ENCODE results near the gene TLX3. TPM values are rescaled to one million over a fixed set of nuclear protein-coding genes. Genes with fewer than 3 reads are reported as not detected.

TLX3 gene
- not detected for total RNA-seq

- H3K27ac ChIP-seq = no peak within 1 kb of the TSS
- TF ChIP-seq POLR2A (IDR thresholded peaks at IDR 0.05) (no peak), CTCF (IDR thresholded peaks at IDR 0.05) (no peak)
- DNase-seq (no peak), ATAC-seq (no peak)
- H3K4me1 ChIP-seq = peaks cover 43% of the 10 kb centered on the region
- WGBS, 2 donors = 5 to 11% methylated on average over 32 to 66 of the region's 73 CpGs
- H3K4me3 ChIP-seq = no peak within 1 kb of the TSS
- intact Hi-C loops (cut with DNase I) = no loop called here
- H3K36me3 ChIP-seq (replicated peaks in 1 of 2; ENCODE audit: insufficient read depth in 1 of 2, low read depth in 2 of 2) = no peaks in the 10 kb centered on the region
- H3K27me3 ChIP-seq = peaks cover 5 to 65% of the 10 kb centered on the region in 2 donors
- H3K9me3 ChIP-seq = no peaks in the 10 kb centered on the region
These were observed at the start of gene TLX3 for GRCh38 chr5:171308453-171309275. Gene TLX3 (plus strand): TSS chr5:171309248. CDS start chr5:171309366, 118 bp downstream.

GRCh38 chr5:171261361-171261760 is 47.7 kb upstream of the TLX3 start:
- Histone ChIP-seq H3K4me1 (no peaks in the 10 kb centered on the region), H3K27ac (no peak overlapping the region), H3K4me3 (no peak overlapping the region), H3K27me3 (no peaks in the 10 kb centered on the region), H3K9me3 (no peaks in the 10 kb centered on the region), H3K36me3 (replicated peaks in 1 of 2; ENCODE audit: insufficient read depth in 1 of 2, low read depth in 2 of 2) (no peaks in the 10 kb centered on the region)
- 70 to 85% methylated on average over 1 of the region's 1 CpG for WGBS, 2 donors
- intact Hi-C loops (cut with DNase I) = no loop called here
- TF ChIP-seq CTCF (IDR thresholded peaks at IDR 0.05) (no peak), POLR2A (IDR thresholded peaks at IDR 0.05) (no peak)
- no peak for DNase-seq
- no peak for ATAC-seq

GRCh38 chr5:171261904-171262303 is 47.1 kb upstream of the TLX3 start:
- Histone ChIP-seq H3K27ac (no peak overlapping the region), H3K27me3 (no peaks in the 10 kb centered on the region), H3K36me3 (replicated peaks in 1 of 2; ENCODE audit: insufficient read depth in 1 of 2, low read depth in 2 of 2) (no peaks in the 10 kb centered on the region), H3K9me3 (no peaks in the 10 kb centered on the region), H3K4me1 (no peaks in the 10 kb centered on the region), H3K4me3 (no peak overlapping the region)
- 82 to 84% methylated on average over 4 of the region's 4 CpGs for WGBS, 2 donors
- no peak for DNase-seq
- no peak for TF ChIP-seq POLR2A (IDR thresholded peaks at IDR 0.05)
- intact Hi-C loops (cut with DNase I) = no loop called here
- ATAC-seq = no peak

GRCh38 chr5:171263181-171263580 is 45.9 kb upstream of the TLX3 start:
- no peak for TF ChIP-seq CTCF (IDR thresholded peaks at IDR 0.05)
- Histone ChIP-seq H3K36me3 (replicated peaks in 1 of 2; ENCODE audit: insufficient read depth in 1 of 2, low read depth in 2 of 2) (no peaks in the 10 kb centered on the region), H3K27me3 (no peaks in the 10 kb centered on the region), H3K9me3 (no peaks in the 10 kb centered on the region), H3K27ac (no peak overlapping the region), H3K4me3 (no peak overlapping the region), H3K4me1 (no peaks in the 10 kb centered on the region)
- DNase-seq (no peak), ATAC-seq (no peak)
- intact Hi-C loops (cut with DNase I) = no loop called here

GRCh38 chr5:171264843-171265242 is 44.2 kb upstream of the TLX3 start:
- no peak for TF ChIP-seq POLR2A (IDR thresholded peaks at IDR 0.05)
- no peak for TF ChIP-seq CTCF (IDR thresholded peaks at IDR 0.05)

More at GRCh38 chr5:171264843-171265242, 44.2 kb upstream of the TLX3 start:
- intact Hi-C loops (cut with DNase I) = no loop called here
- Histone ChIP-seq H3K36me3 (replicated peaks in 1 of 2; ENCODE audit: insufficient read depth in 1 of 2, low read depth in 2 of 2) (no peaks in the 10 kb centered on the region), H3K4me3 (no peak overlapping the region), H3K4me1 (no peaks in the 10 kb centered on the region), H3K9me3 (no peaks in the 10 kb centered on the region), H3K27ac (no peak overlapping the region), H3K27me3 (no peaks in the 10 kb centered on the region)
- no peak for ATAC-seq
- no peak for DNase-seq
- 84 to 87% methylated on average over 2 of the region's 2 CpGs for WGBS, 2 donors
